Measurements from ENCODE around the gene ESF1. TPM values are rescaled to one million over a fixed set of nuclear protein-coding genes. Genes with fewer than 3 reads are reported as not detected.
"Not testable (repeated sequence)": the region's sequence is repeated elsewhere in the genome, so short reads cannot be mapped to it uniquely, and the experiment has no call there.

Gene ESF1
- total and polyA plus RNA-seq, 2 of the 8 experiments (the other 6 are each of a cell fraction or from before 2014, with no cell fraction given): 1.1 to 32.9 TPM

DNA sequence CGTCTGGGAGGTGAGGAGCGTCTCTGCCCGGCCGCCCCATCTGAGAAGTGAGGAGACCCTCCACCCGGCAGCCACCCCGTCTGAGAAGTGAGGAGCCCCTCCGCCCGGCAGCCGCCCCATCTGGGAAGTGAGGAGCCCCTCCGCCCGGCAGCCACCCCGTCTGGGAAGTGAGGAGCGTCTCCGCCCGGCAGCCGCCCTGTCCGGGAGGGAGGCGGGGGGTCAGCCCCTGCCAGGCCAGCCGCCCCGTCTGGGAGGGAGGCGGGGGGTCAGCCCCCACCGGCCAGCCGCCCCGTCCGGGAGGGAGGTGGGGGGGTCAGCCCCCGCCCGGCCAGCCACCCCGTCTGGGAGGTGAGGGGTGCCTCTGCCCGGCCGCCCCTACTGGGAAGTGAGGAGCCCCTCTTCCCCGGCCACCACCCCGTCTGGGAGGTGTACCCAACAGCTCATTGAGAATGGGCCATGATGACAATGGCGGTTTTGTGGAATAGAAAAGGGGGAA lies 24.2 kb downstream of the ESF1 start:
- H3K4me1 ChIP-seq (replicated peaks in 1 of 4; ENCODE audit: control insufficient read depth in 3 of 4, insufficient read depth in 4 of 4, low read length in 3 of 4); H2BK20ac ChIP-seq (ENCODE audit: low read length); H2BK12ac ChIP-seq (ENCODE audit: low read depth, low read length); DNase-seq (ENCODE audit: low read depth in 1 of 2, low spot score in 2 of 2); H3K56ac ChIP-seq (replicated peaks; ENCODE audit: insufficient read length, low read depth, low read length); H3K27me3 ChIP-seq (replicated peaks in 1 of 4; ENCODE audit: control insufficient read depth in 3 of 4, extremely low read depth in 1 of 4, insufficient read depth in 3 of 4, low read length in 3 of 4); H2BK5ac ChIP-seq (ENCODE audit: low read depth, low read length); H3K79me1 ChIP-seq (ENCODE audit: low read depth, low read length); H2BK15ac ChIP-seq (ENCODE audit: low read length); H3K14ac ChIP-seq (ENCODE audit: insufficient read length); H3K4me2 ChIP-seq (ENCODE audit: insufficient read depth in 1 of 2, low read depth in 2 of 2, low read length in 2 of 2); H3K23ac ChIP-seq (ENCODE audit: insufficient read length); H3K4me3 ChIP-seq (ENCODE audit: extremely low read depth in 1 of 4, insufficient read depth in 2 of 4, low read depth in 3 of 4, low read length in 4 of 4); H3K9ac ChIP-seq (replicated peaks in 1 of 4; ENCODE audit: extremely low read depth in 1 of 4, low read depth in 3 of 4, low read length in 3 of 4); H3K27ac ChIP-seq (ENCODE audit: low read depth, low read length); H3K4ac ChIP-seq (replicated peaks; ENCODE audit: insufficient read length, low read depth, low read length); H3K9me3 ChIP-seq (ENCODE audit: insufficient read depth in 2 of 2, low read depth in 1 of 2, low read length in 1 of 2); H4K20me1 ChIP-seq (replicated peaks in 1 of 2; ENCODE audit: control insufficient read depth in 1 of 2, insufficient read depth in 2 of 2, low read length in 2 of 2); H3K79me2 ChIP-seq (ENCODE audit: control insufficient read depth in 1 of 2, insufficient read depth in 2 of 2, low read length in 2 of 2); CTCF ChIA-PET (ENCODE audit: partially characterized antibody); H4K91ac ChIP-seq (replicated peaks; ENCODE audit: insufficient read length, low read length); POLR2A ChIA-PET (ENCODE audit: partially characterized antibody); H2AFZ ChIP-seq (ENCODE audit: low read length); H2AK5ac ChIP-seq (ENCODE audit: low read depth, low read length); H4K8ac ChIP-seq (ENCODE audit: extremely low read depth, insufficient read depth, low read length); H4K5ac ChIP-seq (ENCODE audit: insufficient read length, low read depth, low read length); H3K23me2 ChIP-seq (ENCODE audit: low read depth, low read length); H2BK120ac ChIP-seq (replicated peaks; ENCODE audit: low read depth, low read length); H3K18ac ChIP-seq (ENCODE audit: extremely low read depth, low read length); FAIRE-seq: not testable (repeated sequence)
- 94% methylated on average over 13 of the region's 33 CpGs; no CpG with 5 or more reads in 1 of the 2 experiments for WGBS, 2 experiments (ENCODE audit: extremely low coverage in 1 of 2, insufficient coverage in 1 of 2, insufficient read length in 1 of 2, insufficient replicate concordance in 2 of 2, low coverage in 1 of 2, low lambda C conversion rate in 2 of 2, missing lambda C conversion rate in 1 of 2)
- peaks cover 5 to 81% (median 49%) of the 10 kb centered on the region in 4 experiments for H3K36me3 ChIP-seq (ENCODE audit: control insufficient read depth in 2 of 4, insufficient read depth in 4 of 4, low read length in 3 of 4)

Data from H1 (cell line).